Activated T-helper 1 cell treated with anti-CD3 and anti-CD28 coated beads, Interleukin-2, amount 50 U/mL, for 16 hours (primary cell): ENCODE measurements around the gene C2CD3.

ENCODE experiments used
- DNase-seq, 2 donors: peaks; one replicate each; pipeline ENCODE4 v3.0.0-alpha.2; 2020; ENCODE audit warnings: low read depth in 1 of 2, low spot score in 1 of 2

Gene C2CD3, protein sequence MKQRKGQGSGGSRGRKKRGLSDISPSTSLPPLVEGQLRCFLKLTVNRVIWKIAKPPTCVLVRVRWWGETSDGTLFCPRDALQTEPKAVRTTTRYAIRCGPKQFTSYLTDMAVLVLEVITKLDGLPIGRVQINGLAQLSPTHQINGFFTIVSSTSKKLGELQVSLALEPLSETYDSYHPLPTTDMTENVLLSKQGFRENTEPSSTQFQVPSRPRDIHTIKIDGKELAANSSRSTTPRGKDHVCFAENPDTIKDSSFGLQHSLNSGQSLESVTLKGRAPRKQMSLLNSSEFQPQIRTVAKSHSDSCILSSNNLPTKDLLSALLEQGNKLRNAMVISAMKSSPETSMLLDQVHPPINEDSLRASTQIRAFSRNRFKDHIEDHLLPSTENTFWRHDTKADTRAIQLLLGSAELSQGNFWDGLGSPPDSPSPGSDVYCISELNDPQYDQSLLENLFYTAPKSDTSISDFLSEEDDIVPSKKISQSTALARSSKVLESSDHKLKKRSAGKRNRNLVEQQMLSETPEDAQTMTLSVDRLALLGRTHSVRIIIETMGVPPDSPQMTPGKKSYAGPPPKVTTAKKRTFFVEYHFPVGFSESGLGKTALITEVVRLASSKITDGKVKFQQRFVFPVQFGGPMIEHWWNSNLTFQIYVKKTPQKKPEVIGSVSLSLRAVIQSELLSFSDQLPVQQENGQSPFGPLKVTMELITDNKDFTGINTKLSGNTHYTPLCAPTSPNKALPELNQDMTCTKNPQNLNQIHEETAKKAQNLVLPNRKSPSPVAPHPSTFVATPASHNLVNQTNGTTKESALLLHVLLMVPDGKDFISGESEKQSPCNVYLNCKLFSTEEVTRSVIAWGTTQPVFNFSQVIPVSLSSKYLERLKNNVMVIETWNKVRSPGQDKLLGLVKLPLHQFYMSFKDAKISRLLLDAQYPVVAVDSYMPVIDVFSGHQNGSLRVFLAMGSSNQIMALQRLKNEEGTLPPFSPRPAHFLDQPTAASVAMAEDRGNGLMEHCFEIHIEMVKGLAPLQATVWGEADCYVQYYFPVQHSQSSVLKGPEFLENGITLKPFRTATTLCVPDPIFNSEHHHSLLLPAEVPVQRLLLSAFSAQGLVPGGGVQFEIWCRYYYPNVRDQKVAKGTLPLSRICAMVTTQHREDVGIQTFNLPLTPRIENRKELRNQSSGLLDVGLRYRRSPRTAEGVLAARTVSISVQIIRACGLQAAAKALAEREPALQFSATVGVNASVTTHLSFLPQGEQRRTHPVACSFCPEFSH (N-terminal part only)

DNA sequence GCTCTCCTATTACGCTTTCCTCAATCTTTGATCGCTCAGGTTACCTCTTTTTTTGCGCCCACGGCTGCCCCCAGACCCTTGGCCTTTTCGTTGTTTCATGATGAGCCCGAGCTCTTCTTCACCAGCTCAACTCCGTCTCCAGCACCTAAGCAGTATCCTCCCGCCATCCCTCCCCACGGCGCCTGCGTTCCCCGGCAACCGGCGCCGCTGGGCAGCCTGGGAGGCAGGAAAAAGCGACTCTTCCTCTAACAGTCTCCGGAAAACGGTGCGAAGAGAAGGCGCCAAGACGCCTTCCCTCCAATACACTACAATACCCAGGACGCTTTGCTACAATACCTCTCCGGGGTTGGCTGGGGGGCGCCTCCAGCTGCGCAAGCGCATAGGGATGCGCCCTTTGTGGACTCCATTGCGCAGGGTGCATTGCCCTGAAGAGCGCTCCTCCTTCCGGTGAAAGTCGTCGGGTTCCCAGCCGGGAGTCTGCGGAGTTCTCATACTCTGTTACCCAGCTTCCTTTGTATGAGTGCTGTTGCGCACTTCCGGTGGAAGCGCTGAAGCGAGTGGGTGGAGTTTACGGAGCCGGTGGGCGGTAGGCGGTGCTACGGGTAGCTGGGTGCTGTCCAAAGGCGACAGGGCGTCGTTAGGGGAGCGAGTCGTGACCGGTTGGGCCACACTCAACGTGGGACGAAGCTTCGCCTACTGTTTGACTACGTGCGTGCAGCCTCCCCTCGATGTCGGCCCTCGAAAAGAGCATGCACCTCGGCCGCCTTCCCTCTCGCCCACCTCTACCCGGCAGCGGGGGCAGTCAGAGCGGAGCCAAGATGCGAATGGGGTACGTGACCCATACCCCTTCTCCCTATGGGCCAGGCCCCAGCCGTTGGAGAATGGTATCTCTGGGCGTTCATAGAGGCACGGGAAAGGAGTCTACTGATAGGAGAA lies at the start of gene C2CD3, which contains the start of gene PPME1:
C2CD3 (minus strand) TSS at position 309 of the 936 bp plus-strand sequence; CDS start at position 99, 210 bp downstream.
PPME1 (plus strand) TSS at position 596 of the 936 bp plus-strand sequence; CDS start at position 729, 133 bp downstream.
- peak; percentile 92 to 97 for DNase-seq

DNA sequence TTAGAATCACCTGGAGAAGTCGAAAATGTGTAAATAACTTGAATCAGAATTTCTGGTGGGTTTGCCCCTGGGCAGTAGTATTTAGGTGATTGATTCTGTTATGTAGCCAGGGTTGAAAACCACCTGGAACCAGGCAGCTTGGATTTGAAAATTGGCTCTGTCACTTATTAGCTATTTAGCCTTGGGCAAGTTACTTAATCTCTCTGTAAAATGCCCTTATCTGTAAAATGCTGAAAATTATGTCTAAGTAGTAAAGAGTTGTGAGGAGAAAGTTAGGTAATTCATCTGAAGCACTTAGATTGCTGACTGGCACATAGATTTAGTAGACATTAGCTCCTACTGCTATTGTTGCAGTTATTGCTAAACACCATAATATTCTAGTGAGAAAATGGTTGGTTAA lies 49.6 kb upstream of the C2CD3 start:
- no peak for DNase-seq

DNA sequence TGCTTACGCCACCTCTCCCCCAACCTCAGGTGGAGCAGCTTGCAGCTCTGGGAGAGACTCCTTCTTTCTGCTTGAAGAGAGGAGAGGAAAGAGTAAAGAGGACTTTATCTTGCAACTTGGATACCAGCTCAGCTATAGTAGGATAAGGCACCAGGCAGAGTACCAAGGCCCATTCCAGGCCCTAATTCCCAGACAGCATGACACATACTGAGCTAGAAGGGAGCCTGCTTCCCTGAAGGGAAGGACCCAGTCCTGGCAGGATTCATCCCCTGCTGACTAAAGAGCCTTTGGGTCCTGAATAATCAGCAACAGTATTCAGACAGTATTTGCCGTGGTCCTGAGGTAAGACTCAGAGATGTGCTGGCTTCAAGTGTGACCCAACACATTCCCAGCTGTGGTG lies 41.7 kb upstream of the C2CD3 start:
- DNase-seq: no peak

DNA sequence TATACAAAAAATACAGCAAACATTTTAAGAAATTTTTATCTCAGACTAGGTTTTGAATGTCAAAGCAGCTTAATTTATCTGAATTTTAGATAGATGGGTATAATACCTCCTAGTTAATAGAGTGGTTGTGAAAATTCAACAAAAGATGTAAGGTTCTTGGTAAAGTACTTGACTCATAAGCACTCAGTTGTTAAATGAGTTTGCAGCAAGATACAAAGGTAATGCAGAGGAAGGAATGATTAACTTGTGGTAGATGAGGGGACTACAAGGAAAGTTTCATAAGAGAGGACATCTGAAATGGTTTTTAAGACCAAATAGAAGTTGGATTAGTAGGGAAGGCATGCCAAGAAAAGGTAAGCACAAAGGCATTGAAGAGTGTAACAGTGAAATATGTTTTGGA lies 37.7 kb upstream of the C2CD3 start:
- no peak for DNase-seq

DNA sequence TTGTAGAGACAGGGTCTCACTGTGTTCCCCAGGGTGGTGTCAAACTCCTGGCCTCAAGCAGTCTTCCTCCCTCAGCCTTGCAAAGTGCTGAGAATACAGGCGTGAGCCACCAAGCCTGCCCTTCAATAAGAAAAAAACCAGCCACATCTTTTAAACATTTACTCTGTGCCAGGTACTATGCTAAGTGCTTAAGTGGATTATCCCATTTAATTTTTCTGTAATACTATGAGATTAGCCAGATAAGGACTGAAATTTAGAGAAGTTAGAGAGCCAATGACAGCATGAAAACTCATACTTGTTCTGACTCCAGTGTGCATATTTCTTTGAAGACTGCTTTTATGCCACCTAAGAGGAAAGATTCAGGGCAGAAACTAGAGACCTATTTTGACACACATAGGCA lies 35.9 kb upstream of the C2CD3 start:
- no peak for DNase-seq

DNA sequence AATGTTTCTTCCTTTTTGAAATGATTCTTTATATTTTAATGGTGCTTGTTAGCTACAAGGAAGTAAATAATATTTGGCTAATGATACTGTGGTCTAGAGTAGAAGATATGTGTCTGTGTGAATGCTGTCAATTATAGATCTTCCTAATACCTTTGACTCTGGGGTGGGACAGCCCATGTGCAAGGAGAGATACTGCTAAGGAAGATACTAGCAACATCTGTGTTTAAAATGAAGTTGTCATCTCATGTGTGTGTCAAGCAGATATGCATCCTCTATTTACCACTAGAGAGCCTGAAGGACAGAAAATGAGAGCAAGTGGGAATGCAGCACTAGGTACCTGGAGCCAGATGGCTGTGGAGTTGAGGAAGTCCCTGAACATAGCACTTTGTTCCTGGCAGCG lies 34.4 kb upstream of the C2CD3 start:
- no peak for DNase-seq

DNA sequence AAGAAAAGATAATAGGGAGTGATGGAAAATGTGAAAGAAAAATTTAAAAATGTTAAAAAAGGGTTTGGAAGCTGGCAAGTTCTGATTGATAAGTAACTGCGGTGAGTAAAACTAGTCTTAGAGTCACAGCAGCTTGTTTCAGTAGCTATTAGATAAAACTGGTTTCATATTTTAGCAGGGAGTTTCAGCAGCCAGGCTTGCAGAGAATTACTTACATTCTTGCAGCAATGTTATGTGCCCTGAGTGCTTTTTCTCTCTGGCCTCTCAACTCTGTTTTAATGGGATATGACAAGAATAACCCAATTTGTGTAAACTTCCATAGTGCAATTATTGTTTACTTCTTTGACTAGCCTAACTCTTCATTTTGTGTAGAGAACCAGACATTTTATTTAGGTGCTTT lies 33.9 kb upstream of the C2CD3 start:
- no peak for DNase-seq

DNA sequence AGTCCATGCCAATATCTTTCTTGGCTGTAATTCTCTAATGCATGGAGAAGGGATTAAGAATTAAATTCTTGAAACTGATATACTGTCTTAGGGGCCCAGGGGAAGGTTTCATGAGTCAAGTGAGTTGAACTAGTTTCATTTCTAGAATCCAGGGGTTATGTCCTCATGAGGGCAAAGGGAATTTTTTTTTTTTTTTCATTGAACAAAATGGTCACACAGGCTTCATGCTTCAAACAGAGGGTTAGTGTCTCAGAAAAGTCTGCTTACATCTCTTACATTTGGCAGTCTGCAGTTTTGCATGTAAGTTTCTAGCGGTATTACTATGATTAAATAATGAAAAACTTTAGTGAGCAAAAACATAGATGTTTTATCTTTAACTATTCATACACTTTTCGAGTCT lies 33.2 kb upstream of the C2CD3 start:
- no peak for DNase-seq

DNA sequence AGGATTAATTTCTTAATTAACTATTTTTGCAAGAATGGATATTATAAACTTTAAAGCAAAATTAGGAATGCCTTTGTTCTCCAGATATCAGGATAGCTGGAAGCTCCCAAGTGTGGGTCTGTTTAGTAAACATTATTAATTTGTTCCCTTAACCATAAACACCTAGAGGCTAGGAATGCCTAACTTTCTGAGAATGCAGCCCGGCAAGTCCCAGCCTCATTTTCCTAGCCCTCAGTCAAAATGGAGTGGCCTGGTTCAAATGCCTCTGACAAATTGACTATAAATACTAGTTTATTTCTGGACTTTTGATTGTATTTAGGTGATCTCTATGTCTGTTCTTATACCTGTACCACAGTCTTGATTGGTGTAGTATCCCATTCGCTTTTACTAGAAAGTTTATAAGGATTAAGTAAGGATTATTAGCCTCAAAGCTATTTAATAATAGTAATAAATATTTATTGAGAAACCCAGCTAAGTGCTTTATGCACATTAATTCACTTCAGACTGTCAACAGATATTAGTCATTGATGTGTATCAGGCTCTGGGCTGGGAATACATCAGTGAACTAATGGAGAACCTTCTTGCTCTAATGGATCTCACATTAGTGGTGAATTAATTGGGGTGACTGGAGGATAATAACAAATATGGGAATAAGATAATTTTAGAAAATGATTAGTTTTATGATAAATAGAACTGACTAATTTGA lies 26.1 kb upstream of the C2CD3 start:
- DNase-seq: no peak

DNA sequence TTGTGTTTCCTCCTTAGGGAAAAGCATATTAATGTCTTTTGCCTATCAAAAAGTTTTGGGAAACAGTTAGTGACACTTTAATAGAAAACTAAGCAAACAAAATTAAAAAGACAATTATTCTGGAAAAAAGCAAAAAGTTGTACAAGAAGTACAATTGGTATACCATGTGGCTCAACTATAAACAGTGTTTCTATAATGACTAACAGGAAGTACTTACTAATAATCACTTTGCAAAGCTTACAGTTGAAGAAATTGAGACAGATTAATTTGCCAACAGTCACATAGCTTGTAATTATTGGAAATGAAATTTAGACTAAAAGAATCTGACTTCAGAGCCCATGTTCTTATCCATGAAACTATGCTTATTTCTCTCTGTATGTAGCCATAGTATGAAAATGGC lies 25.0 kb upstream of the C2CD3 start:
- DNase-seq: no peak

DNA sequence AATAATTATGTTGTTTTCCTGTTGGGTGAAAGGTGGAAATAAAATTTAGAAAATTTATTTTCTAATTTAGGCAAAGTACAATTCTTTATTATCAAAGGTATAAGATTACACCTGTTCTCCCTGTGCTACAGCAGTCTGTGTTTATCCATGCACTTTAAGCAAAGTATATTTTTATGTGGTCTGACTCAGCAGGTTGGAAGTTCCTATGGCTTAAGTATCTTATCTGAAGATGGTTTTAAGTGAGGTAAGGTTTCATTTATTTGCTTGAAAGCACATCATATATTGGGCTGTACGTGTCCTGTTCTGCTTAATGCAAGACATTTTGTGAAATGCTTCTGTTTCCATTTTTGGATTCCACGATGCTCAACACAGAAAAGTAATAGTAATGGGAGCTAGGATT lies 14.9 kb upstream of the C2CD3 start:
- DNase-seq: no peak

DNA sequence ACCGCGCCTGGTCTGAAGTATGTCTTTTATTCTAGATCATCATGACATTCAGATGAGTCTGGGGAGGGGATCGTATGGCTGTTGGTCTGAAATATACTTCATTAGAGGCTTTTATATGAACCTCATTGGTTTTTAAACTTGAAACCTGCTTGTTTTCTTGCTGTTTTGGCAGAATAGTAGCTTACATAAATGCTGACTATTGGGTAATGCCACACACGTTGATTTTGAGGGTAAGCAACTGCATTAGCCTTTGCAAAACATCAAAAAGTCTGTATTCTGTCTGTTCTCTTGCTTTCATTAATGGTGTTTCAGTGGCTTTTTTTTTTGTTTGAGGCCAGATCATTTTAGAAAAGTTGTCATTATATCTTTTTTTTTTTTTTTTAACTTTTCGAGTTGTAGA lies 14.5 kb upstream of the C2CD3 start:
- DNase-seq: no peak

DNA sequence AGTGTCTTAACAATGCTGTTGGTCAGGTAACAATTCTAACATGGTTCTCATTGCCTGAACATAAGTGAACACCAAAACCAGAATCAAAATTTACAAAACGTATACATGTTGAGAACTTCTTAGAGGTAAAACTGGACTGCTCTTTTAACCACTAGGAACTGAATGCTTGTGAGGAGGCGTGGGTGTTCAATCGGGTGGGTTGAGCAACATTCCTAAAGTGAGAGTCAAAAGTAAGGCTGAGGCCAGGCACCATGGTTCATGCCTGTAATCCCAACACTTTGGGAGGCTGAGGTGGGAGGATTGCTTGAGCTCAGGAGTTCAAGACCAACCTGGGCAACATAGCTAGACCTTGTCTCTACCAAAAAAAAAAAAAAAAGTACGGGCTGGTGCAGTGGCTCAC lies 11.8 kb upstream of the C2CD3 start:
- DNase-seq: no peak

DNA sequence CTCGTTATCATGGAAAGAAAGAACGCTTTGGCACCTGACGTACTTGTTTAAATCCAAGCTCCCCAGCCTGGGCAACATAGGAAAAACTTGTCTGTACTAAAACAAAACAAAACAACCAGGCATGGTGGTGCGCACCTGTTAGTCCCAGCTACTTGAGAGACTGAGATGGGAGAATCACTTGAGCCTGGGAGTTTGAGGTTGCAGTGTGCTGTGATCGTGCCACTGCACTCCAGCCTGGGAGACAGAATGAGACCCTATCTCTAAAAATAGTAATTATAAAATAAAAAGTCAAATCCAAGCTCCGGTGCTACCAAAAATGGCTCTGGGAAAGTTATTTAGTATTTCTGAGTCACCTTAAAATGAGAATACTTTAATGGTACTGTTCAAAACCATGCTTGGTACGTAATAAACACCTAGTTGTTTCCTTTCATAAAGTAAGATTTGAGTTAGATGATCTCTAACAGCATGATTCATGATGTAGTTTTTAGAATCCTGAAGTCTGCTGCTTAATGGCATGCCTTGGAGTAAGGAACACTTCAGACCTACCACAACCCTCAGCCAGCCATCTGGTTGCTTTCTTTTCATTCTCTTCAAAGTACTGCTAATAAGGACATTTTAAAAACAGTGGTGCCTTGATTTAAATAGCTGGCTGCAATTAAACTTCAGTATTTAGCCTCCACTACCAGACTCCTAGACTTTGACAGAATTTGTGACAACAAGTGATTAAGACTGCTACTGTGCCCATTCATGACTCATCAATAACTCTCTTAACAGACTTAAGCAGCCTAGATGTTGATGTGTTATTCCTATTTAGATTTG lies 8.6 kb upstream of the C2CD3 start:
- DNase-seq: no peak

DNA sequence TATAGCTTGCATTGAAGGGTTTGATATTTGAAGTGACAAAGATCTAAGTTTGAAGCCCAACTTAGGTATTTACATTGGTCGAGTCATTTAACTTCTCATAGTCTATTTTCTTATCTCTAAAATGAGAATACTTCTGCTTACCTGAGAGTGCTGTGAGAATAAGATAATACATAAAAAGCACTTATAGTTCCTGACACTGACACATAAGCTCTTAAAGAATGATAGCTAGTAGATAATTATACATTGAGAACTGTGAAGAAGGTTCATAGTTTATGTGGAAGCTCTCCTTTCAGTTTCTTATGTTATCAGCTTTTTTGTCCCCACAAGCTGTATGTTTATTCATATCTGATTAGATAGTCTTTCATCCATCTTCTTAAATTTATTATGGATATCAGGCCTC lies 5.1 kb upstream of the C2CD3 start:
- no peak for DNase-seq

DNA sequence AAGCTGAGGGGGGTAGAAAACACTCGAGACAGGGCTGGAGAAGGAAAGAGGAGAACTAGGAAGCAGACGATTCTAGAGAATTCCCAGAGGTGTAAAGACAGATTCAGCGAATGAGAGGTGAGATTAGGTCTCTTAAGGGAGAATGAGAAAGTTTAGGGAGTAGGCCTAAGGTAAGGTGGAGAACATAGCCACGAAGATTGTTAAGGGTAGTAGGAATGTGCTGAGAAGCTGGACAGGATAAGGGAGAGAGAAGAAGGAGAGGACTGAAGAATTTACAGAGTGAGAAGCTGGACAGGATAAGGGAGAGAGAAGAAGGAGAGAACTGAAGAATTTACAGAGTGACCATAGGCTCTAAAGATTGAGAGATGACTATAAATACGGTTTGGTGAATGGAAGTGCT lies 1.2 kb upstream of the C2CD3 start:
- no peak for DNase-seq

DNA sequence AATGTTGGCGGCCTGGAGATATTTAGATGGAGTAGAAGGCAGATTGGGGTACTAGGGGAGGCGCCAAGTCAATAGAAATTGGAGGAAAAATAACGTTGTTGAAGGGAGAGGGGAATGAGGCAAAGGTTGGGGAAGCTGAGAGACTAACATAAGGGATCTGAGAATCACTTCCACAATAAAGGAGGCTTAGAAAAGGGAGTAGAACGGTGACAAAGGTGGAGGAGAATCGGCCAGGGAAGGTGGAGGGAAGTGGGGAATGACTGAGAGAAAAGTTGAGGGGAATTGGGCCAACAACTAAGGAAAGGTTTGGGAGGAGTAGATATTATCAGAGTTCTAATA lies 797 bp upstream of the C2CD3 start:
- DNase-seq: no peak

DNA sequence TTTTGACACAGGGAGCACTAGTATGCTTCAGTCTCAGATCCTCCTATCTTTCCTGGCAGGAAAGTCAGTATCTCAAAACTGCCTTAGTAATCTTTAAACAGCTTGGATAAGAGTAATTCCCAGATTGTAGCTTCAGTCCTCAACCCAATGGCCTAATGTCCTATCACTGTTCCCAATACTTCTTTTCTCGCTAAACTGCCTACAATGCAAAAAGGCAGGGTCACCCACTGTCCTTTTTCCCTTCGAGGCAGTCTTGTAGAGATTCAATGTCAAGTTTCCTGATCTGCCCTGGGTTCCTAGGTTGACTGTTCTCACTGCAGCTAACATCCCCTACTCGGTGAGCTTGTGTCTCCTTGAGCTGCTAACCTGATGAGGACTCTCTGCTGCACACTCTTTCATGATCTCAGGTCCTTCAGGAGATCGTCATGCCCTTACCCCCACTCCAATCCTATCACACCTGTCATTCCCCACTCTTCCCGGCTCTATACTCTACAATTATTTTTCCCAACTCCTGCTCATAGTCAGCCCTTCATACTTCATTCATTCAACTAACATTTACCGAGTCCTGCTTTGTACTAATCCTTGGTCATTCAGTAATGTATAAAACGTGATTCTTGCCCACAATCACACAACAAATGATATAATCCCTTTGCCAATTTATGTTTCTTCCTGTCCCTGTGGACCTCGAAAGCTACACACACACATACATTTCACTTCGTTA lies 904 bp downstream of the C2CD3 start:
- no peak for DNase-seq
